ENCODE data around the gene ENTPD7. TPM values are rescaled to one million over a fixed set of nuclear protein-coding genes. Genes with fewer than 3 reads are reported as not detected.

The ENTPD7 gene
- total RNA-seq, 1 experiment from 2014 or later, result 14.5 TPM

- H3K18ac ChIP-seq (ENCODE audit: insufficient read length, low read depth, low read length), result no peak overlapping the region
- H3K79me2 ChIP-seq (ENCODE audit: insufficient read depth, low read length), result no peaks in the 10 kb centered on the region
- H3K4me2 ChIP-seq (ENCODE audit: insufficient read depth, insufficient read length, low read length), result no peak overlapping the region
- TF ChIP-seq CTCF (conservative IDR thresholded peaks at IDR 0.05), result no peak
- H2BK5ac ChIP-seq (ENCODE audit: insufficient read length, low read length), result no peak overlapping the region
- DNase-seq, result no peak
- no peak overlapping the region for H2AFZ ChIP-seq (ENCODE audit: low read length)
- no peak overlapping the region for H2BK15ac ChIP-seq (ENCODE audit: low read depth, low read length)
- H3K23ac ChIP-seq (ENCODE audit: insufficient read length, low read depth, low read length), result no peak overlapping the region
- H3T11ph ChIP-seq (ENCODE audit: low read length), result no peak overlapping the region
- no peaks in the 10 kb centered on the region for H3K4me1 ChIP-seq (ENCODE audit: insufficient read depth, low read length)
- Mint-ChIP-seq H3K4me1 (no peaks in the 10 kb centered on the region), H3K36me3 (ENCODE audit: insufficient read depth in 1 of 3, low read depth in 3 of 3) (peaks cover 0 to 8% (median 2%) of the 10 kb centered on the region in 3 experiments; a peak in 2 of 7 replicates), H3K27me3 (ENCODE audit: low read depth) (peaks cover 47% of the 10 kb centered on the region), H3K4me3 (no peak overlapping the region), H3K9me3 (peaks cover 26 to 52% of the 10 kb centered on the region in 2 experiments), H3K27ac (no peak overlapping the region)
- no peak overlapping the region for H3K14ac ChIP-seq (ENCODE audit: insufficient read depth, low read length)
- no peak overlapping the region for H3K27ac ChIP-seq (ENCODE audit: insufficient read length, low read depth, low read length)
- no peaks in the 10 kb centered on the region for H3K23me2 ChIP-seq (ENCODE audit: insufficient read length, low read depth, low read length, poor library complexity, severe bottlenecking)
- H3K27me3 ChIP-seq (ENCODE audit: insufficient read depth, low read length), result no peaks in the 10 kb centered on the region
- H2BK120ac ChIP-seq (ENCODE audit: low read depth, low read length, poor library complexity, severe bottlenecking), result no peak overlapping the region
- no peaks in the 10 kb centered on the region for H3K79me1 ChIP-seq (ENCODE audit: insufficient read depth, low read depth, low read length, poor library complexity, severe bottlenecking)
- H2BK20ac ChIP-seq (ENCODE audit: low read depth, low read length, poor library complexity, severe bottlenecking), result no peak overlapping the region
- H3K9ac ChIP-seq (ENCODE audit: extremely low read depth, insufficient read length, low read length), result no peak overlapping the region
- H2AK5ac ChIP-seq (ENCODE audit: insufficient read length, low read length), result no peak overlapping the region
- H3K4ac ChIP-seq (ENCODE audit: low read depth, low read length), result no peak overlapping the region
- H4K20me1 ChIP-seq (ENCODE audit: control insufficient read depth, insufficient read depth, insufficient read length), result no peaks in the 10 kb centered on the region
- H3K56ac ChIP-seq (ENCODE audit: insufficient read length, low read depth, low read length), result no peak overlapping the region
- no peak overlapping the region for H4K8ac ChIP-seq (replicated peaks; ENCODE audit: insufficient read length, low read depth, low read length)
- no peak overlapping the region for H4K91ac ChIP-seq (ENCODE audit: insufficient read length, low read depth, low read length)
- no peaks in the 10 kb centered on the region for H3K9me3 ChIP-seq (ENCODE audit: control insufficient read depth, low read depth, low read length)
- no peak overlapping the region for H4K5ac ChIP-seq (ENCODE audit: insufficient read length, low read depth, low read length)
- H2BK12ac ChIP-seq (ENCODE audit: insufficient read length, low read depth, low read length), result no peak overlapping the region
- WGBS (ENCODE audit: extremely low coverage, insufficient read length, low lambda C conversion rate), result no CpG with 5 or more reads among the region's 1 CpG
Measured at GRCh38 chr10:99648717-99649116, 10.6 kb upstream of the ENTPD7 start.
